Activated CD4-positive, alpha-beta T cell treated with anti-CD3 and anti-CD28 coated beads, Interleukin-2, amount 50 U/mL, for 16 hours (primary cell): Measurements from ENCODE around the gene VTCN1.

Experiments used
- DNase-seq: peaks from one replicate; pipeline ENCODE4 v3.0.0-alpha.2; 2020

Gene VTCN1

DNA sequence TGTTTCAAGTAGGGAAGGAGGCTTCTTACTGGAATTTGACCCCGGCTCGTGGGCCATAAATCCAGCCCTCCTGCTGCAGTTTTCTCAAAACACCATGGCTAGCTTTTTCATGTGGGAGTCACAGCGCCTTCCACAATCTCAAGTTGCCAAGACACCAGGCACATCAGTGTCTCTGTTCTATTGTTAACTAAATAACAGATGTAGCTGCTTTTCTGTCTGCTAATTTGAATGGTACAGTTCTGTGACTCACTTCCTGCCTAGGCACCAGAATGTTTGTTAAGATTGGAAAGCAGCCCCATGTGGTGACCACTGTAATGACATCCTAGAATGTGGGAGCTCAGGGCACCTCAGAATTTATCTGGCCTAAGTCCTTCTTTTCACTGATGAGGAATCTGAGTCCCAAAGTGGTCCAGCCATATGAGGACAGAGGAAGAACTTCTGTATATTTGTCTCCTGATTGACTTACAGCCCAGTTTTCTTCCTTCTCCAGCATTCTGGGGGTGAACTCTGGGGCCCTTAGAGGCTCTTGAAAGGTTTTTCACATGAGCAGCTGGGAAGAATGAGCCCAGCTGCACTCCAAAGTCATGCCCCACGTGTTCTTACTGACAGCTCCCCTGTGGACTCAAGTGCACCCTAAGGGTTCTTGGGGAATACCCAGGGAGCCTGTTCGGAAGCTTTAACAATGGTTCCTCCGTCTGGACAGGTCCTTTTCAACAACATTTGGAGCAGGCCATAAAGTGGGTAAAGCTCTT lies 116.7 kb downstream of the VTCN1 start:
- DNase-seq: peak; percentile 57
